D721Med (cell line): ENCODE data around the gene RALGPS2.
"Not testable (repeated sequence)": the region's sequence is repeated elsewhere in the genome, so short reads cannot be mapped to it uniquely, and the experiment has no call there.

ENCODE experiments used
- DNase-seq: peaks from one replicate; pipeline ENCODE4 v3.0.0; 2011; ENCODE audit warnings: low spot score; ENCODE audit not compliant: insufficient read length
- FAIRE-seq: peaks from 2 replicates; lab custom pipeline; 2011; peaks lifted over from hg19 to GRCh38; lab: Jason Lieb, UNC
- CTCF ChIP-seq: IDR thresholded peaks from 2 replicates; pipeline ENCODE4 v1.5.1; 2012; ENCODE audit warnings: mild to moderate bottlenecking, control low read depth; ENCODE audit not compliant: insufficient read depth; ENCODE audit errors: missing control alignments

RALGPS2 gene

GRCh38 chr1:178945763-178946266 is 220.8 kb downstream of the RALGPS2 start:
- DNase-seq (no peak), FAIRE-seq (no peak)
- TF ChIP-seq CTCF = no peak

GRCh38 chr1:178946416-178946815 is 221.4 kb downstream of the RALGPS2 start:
- no peak for TF ChIP-seq CTCF
- DNase-seq (no peak), FAIRE-seq (no peak)

GRCh38 chr1:178946855-178947676 is 222.0 kb downstream of the RALGPS2 start:
- no peak for TF ChIP-seq CTCF
- FAIRE-seq (no peak), DNase-seq (no peak)

- DNase-seq = no peak
- TF ChIP-seq CTCF = no peak
- FAIRE-seq = no peak
Observed at GRCh38 chr1:178947677-178947981, 222.6 kb downstream of the RALGPS2 start.

- DNase-seq (no peak), FAIRE-seq (no peak)
- no peak for TF ChIP-seq CTCF
Observed at GRCh38 chr1:178948676-178949075, 223.6 kb downstream of the RALGPS2 start.

GRCh38 chr1:178949866-178950265 is 224.8 kb downstream of the RALGPS2 start:
- DNase-seq, FAIRE-seq: not testable (repeated sequence)

- TF ChIP-seq CTCF = no peak
- DNase-seq = no peak
- FAIRE-seq = no peak
Observed at GRCh38 chr1:178951600-178951999, 226.6 kb downstream of the RALGPS2 start.

- no peak for TF ChIP-seq CTCF
- FAIRE-seq (no peak), DNase-seq (no peak)
Observed at GRCh38 chr1:178953034-178953433, 228.0 kb downstream of the RALGPS2 start.
